ENCODE data around the gene LMTK2.

The LMTK2 gene

GRCh38 chr7:98167653-98168052, 61.0 kb downstream of the LMTK2 start:
- H3K27ac ChIP-seq: no peak overlapping the region
- no peak for TF ChIP-seq CTCF (conservative IDR thresholded peaks at IDR 0.05)

- TF ChIP-seq CTCF (conservative IDR thresholded peaks at IDR 0.05): peak; percentile 95
- no peak overlapping the region for H3K27ac ChIP-seq
Measured at GRCh38 chr7:98168181-98168903, 61.7 kb downstream of the LMTK2 start.

GRCh38 chr7:98168904-98169621, 62.4 kb downstream of the LMTK2 start:
- no peak overlapping the region for H3K27ac ChIP-seq
- peak; percentile 49 for TF ChIP-seq CTCF (conservative IDR thresholded peaks at IDR 0.05)

DNA sequence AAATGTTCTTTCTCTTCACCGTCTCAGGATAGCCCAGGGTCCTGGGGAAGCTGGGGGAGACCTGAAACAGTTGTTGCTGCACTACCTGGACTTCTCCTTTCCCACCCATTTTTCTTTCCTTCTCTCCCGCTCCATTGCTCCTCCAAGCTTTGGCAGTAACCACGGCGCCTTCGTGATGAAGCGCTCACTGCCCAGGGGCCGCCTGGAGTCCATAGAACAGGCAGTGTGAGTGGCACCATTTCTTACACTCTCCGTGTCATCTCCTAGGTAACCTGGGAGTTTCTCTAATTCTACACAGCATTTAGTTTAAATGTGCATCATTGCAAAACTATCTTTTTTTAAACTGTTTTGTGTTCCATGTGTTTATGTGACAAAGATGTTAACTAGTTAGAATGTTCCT, 64.3 kb downstream of the LMTK2 start:
- H3K27ac ChIP-seq: no peak overlapping the region; the same call in 1 of the 2 replicates
- TF ChIP-seq CTCF (conservative IDR thresholded peaks at IDR 0.05): no peak

GRCh38 chr7:98171449-98171848, 64.8 kb downstream of the LMTK2 start:
- TF ChIP-seq CTCF (conservative IDR thresholded peaks at IDR 0.05): no peak
- H3K27ac ChIP-seq: peak overlapping the region; percentile 64; the same call in 1 of the 2 replicates

DNA sequence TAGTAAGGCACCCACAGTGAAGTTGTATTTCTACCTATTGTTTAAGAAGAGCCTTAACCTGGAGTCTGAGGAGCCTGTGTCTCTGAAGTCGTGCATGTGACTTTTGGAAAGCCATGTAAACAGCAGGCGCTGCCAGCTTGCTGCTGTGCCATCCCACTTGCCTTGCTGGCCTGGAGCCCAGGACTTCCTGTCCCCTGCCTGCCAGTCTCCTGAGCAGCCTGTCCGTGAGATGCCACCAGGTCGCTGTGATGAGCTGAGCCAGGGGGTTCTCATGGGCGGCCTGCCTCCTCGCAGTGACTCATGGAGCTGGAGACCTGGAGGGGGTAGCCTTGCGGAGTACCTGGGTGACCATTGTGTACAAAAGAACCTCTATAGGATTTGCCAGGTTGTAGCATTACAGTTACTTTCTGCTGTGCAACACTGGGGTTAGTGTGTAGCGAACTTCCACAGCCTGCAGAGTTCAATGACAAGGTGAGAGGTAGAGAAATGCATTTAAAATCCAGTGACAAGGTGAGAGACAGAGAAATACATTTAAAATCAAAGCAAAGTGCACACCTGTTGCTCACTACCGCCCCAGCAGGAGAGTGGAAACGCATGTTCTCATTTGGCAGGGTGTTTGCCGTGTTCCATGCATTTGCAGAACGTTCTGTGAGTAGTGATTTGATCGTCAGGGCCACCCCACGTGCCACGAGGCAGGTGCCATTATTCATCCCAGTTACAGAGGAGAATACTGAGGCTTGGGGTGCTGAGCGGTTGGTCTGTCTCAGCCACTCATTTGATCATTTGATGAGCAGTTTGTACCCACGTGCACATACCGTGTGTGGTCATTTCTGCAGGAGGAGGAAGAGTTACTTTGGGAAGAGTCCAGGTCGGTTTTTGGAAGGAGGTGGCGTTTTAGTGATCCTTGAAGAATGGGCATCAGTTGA, 67.9 kb downstream of the LMTK2 start:
- peak; percentile 41 for TF ChIP-seq CTCF (conservative IDR thresholded peaks at IDR 0.05)
- H3K27ac ChIP-seq: peak overlapping the region; percentile 64
